GM12892 (cell line): ENCODE measurements around the gene NCAPD3.
"Not testable (repeated sequence)": the region's sequence is repeated elsewhere in the genome, so short reads cannot be mapped to it uniquely, and the experiment has no call there.

Source experiments
- DNase-seq: peaks from one replicate; pipeline ENCODE4 v3.0.0; 2011; ENCODE audit not compliant: insufficient read length
- FAIRE-seq: peaks from 2 replicates; lab custom pipeline; 2011; peaks lifted over from hg19 to GRCh38; lab: Jason Lieb, UNC
- POLR2A ChIP-seq: IDR thresholded peaks from 2 replicates; pipeline ENCODE4 v1.6.1; 2011; ENCODE audit warnings: low read depth, low read length, control low read depth
- POLR2AphosphoS5 ChIP-seq: IDR thresholded peaks from 2 replicates; pipeline ENCODE4 v1.6.1; 2011; ENCODE audit warnings: low read depth, low read length, control low read depth
- TAF1 ChIP-seq: IDR thresholded peaks from 2 replicates; pipeline ENCODE4 v1.6.1; 2011; ENCODE audit warnings: low read depth, mild to moderate bottlenecking, control low read depth, low read length, borderline replicate concordance

Gene NCAPD3

GRCh38 chr11:134261626-134262488 lies 38.1 kb upstream of the NCAPD3 start:
- FAIRE-seq: no peak
- TF ChIP-seq TAF1 (no peak), POLR2AphosphoS5 (no peak), POLR2A (no peak)
- no peak for DNase-seq

GRCh38 chr11:134260983-134261382 lies 37.2 kb upstream of the NCAPD3 start:
- TF ChIP-seq TAF1 (no peak), POLR2AphosphoS5 (no peak)
- no peak for FAIRE-seq
- no peak for DNase-seq

GRCh38 chr11:134260503-134260902 lies 36.7 kb upstream of the NCAPD3 start:
- FAIRE-seq (peak; percentile 65), DNase-seq (no peak)
- TF ChIP-seq POLR2AphosphoS5 (no peak), POLR2A (no peak), TAF1 (no peak)

- DNase-seq: no peak
- FAIRE-seq: no peak
- no peak for TF ChIP-seq TAF1
- TF ChIP-seq POLR2AphosphoS5: no peak
- TF ChIP-seq POLR2A: no peak
Measured at GRCh38 chr11:134258577-134258976, 34.8 kb upstream of the NCAPD3 start.

- DNase-seq: no peak
- no peak for FAIRE-seq
- TF ChIP-seq TAF1 (no peak), POLR2A (no peak), POLR2AphosphoS5 (no peak)
Measured at GRCh38 chr11:134257101-134257500, 33.3 kb upstream of the NCAPD3 start.

GRCh38 chr11:134255184-134255561 lies 31.4 kb upstream of the NCAPD3 start:
- not testable (repeated sequence) for FAIRE-seq, DNase-seq

GRCh38 chr11:134254433-134255183 lies 30.8 kb upstream of the NCAPD3 start:
- FAIRE-seq (no peak), DNase-seq (no peak)
- TF ChIP-seq TAF1: no peak
- TF ChIP-seq POLR2AphosphoS5: no peak
- TF ChIP-seq POLR2A: no peak

GRCh38 chr11:134253188-134253993 lies 29.6 kb upstream of the NCAPD3 start, which contains the start of the genes ACAD8 and THYN1:
TSS of gene ACAD8 (plus strand) at chr11:134253568. CDS start at chr11:134253601, 33 bp downstream.
TSS of gene THYN1 (minus strand) at chr11:134253352. CDS start at chr11:134252882, 470 bp downstream.
- TF ChIP-seq POLR2A: peak; percentile 79; the same call in 1 of the 2 replicates
- TF ChIP-seq TAF1: peak; percentile 43
- TF ChIP-seq POLR2AphosphoS5: peak; percentile 70; the same call in 1 of the 2 replicates

GRCh38 chr11:134252346-134253187 lies 28.8 kb upstream of the NCAPD3 start:
- no peak; the same call in 1 of the 2 replicates for TF ChIP-seq POLR2AphosphoS5
- no peak for TF ChIP-seq TAF1
- TF ChIP-seq POLR2A: no peak
- DNase-seq (no peak), FAIRE-seq (no peak)

More at GRCh38 chr11:134253188-134253993, 29.6 kb upstream of the NCAPD3 start, which contains the start of the genes ACAD8 and THYN1:
- FAIRE-seq (peak; percentile 98), DNase-seq (peak; percentile 96)

- DNase-seq: no peak
- FAIRE-seq: no peak
Measured at GRCh38 chr11:134250675-134251074, 26.9 kb upstream of the NCAPD3 start.

More at GRCh38 chr11:134250675-134251074, 26.9 kb upstream of the NCAPD3 start:
- TF ChIP-seq TAF1 (no peak), POLR2A (no peak), POLR2AphosphoS5 (no peak)
